ENCODE data around the gene MYOM3.

The MYOM3 gene

GRCh38 chr1:24085007-24085406 is 26.9 kb downstream of the MYOM3 start:
- H3K27ac ChIP-seq: no peak overlapping the region
- TF ChIP-seq CTCF (IDR thresholded peaks at IDR 0.05): no peak
- H3K4me3 ChIP-seq: no peak overlapping the region
- DNase-seq (ENCODE audit: low spot score): no peak

GRCh38 chr1:24084050-24084449 is 27.9 kb downstream of the MYOM3 start:
- DNase-seq (ENCODE audit: low spot score): no peak
- Histone ChIP-seq H3K4me3 (no peak overlapping the region), H3K27ac (no peak overlapping the region)
- no peak for TF ChIP-seq CTCF (IDR thresholded peaks at IDR 0.05)

- TF ChIP-seq CTCF (IDR thresholded peaks at IDR 0.05): no peak
- no peak overlapping the region for H3K27ac ChIP-seq
- no peak for DNase-seq (ENCODE audit: low spot score)
These were observed 29.6 kb downstream of the MYOM3 start for GRCh38 chr1:24082372-24082771.

GRCh38 chr1:24081190-24081589 is 30.7 kb downstream of the MYOM3 start:
- H3K27ac ChIP-seq: no peak overlapping the region

More at GRCh38 chr1:24082372-24082771, 29.6 kb downstream of the MYOM3 start:
- H3K4me3 ChIP-seq: no peak overlapping the region

GRCh38 chr1:24080131-24080530 is 31.8 kb downstream of the MYOM3 start:
- Histone ChIP-seq H3K27ac (no peak overlapping the region), H3K4me3 (no peak overlapping the region)
- no peak for DNase-seq (ENCODE audit: low spot score)
- TF ChIP-seq CTCF (IDR thresholded peaks at IDR 0.05): no peak

More at GRCh38 chr1:24081190-24081589, 30.7 kb downstream of the MYOM3 start:
- DNase-seq (ENCODE audit: low spot score): no peak
- H3K4me3 ChIP-seq: no peak overlapping the region
- no peak for TF ChIP-seq CTCF (IDR thresholded peaks at IDR 0.05)

GRCh38 chr1:24077278-24077978 is 34.5 kb downstream of the MYOM3 start:
- Histone ChIP-seq H3K4me3 (no peak overlapping the region), H3K27ac (no peak overlapping the region)
- no peak for DNase-seq (ENCODE audit: low spot score)
- TF ChIP-seq CTCF (IDR thresholded peaks at IDR 0.05): no peak

GRCh38 chr1:24075946-24076345 is 36.0 kb downstream of the MYOM3 start:
- H3K4me3 ChIP-seq: no peak overlapping the region
- no peak for DNase-seq (ENCODE audit: low spot score)
- TF ChIP-seq CTCF (IDR thresholded peaks at IDR 0.05): no peak
- H3K27ac ChIP-seq: no peak overlapping the region
